ENCODE data around the gene PRR5L. TPM values are rescaled to one million over a fixed set of nuclear protein-coding genes. Genes with fewer than 3 reads are reported as not detected.
A peak's percentile ranks its signal among the peaks of the same experiment; 100 is the strongest.

PRR5L gene
- polyA plus RNA-seq, 3 donors from 2014 or later = 55.6 to 161 (median 82.4) TPM

DNA sequence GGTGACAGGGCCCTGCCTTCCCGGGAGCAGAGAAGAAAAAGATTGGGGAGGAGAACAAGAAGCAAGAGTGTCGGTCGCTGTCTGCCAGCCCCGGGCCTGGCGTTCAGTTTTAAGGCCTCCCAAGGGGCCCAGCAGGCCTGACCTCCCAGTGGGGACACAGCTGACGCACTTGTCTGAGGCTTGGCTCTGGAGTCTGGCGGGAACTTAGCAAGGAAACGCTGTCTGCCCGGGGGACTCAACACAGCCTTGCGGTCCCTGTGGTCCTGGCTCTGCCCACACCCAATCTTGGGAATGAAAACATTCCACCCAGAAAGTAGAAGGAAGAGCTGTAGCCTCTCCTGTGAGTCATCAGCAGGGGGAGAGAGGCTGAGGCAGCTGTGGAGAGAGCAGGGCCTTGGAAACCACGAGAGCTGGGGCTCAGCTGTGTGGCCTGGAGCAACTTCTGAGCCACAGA lies 159.6 kb downstream of the PRR5L start:
- H3K9me3 Mint-ChIP-seq = no peaks in the 10 kb centered on the region
- H3K4me3 Mint-ChIP-seq = no peak overlapping the region
- peak overlapping the region in 5 of 6 donors; percentile 11 to 65 (median 55) for H3K27ac Mint-ChIP-seq
- peaks cover 2 to 8% (median 4%) of the 10 kb centered on the region in 3 donors for H3K27me3 Mint-ChIP-seq (ENCODE audit: low read depth in 3 of 3)
- no peak for DNase-seq
- peaks cover 39 to 70% (median 42%) of the 10 kb centered on the region in 3 donors for H3K36me3 Mint-ChIP-seq
- peaks cover 82 to 94% of the 10 kb centered on the region in 2 donors for H3K4me1 Mint-ChIP-seq

- no peak for DNase-seq
- H3K36me3 Mint-ChIP-seq = peaks cover 39 to 69% (median 42%) of the 10 kb centered on the region in 3 donors
- H3K4me1 Mint-ChIP-seq = peaks cover 82 to 94% of the 10 kb centered on the region in 2 donors
- H3K27me3 Mint-ChIP-seq (ENCODE audit: low read depth in 3 of 3) = peaks cover 3 to 8% (median 4%) of the 10 kb centered on the region in 3 donors
- H3K9me3 Mint-ChIP-seq = no peaks in the 10 kb centered on the region
- no peak overlapping the region for H3K4me3 Mint-ChIP-seq
- peak overlapping the region; percentile 48 to 73 (median 66) for H3K27ac Mint-ChIP-seq
Measured at GRCh38 chr11:36456156-36456555, 160.1 kb downstream of the PRR5L start.

GRCh38 chr11:36458129-36458915 lies 162.2 kb downstream of the PRR5L start:
- H3K9me3 Mint-ChIP-seq = no peaks in the 10 kb centered on the region
- peaks cover 69 to 89% of the 10 kb centered on the region in 2 donors for H3K4me1 Mint-ChIP-seq
- H3K4me3 Mint-ChIP-seq = peak overlapping the region in 3 of 5 donors; percentile 2 to 32 (median 8)
- H3K36me3 Mint-ChIP-seq = peaks cover 28 to 67% (median 32%) of the 10 kb centered on the region in 3 donors
- no peak for DNase-seq
- H3K27ac Mint-ChIP-seq = peak overlapping the region; percentile 73 to 93 (median 84)
- H3K27me3 Mint-ChIP-seq (ENCODE audit: low read depth in 3 of 3) = peaks cover 3 to 10% (median 4%) of the 10 kb centered on the region in 3 donors

GRCh38 chr11:36459046-36459445 lies 163.0 kb downstream of the PRR5L start:
- H3K4me1 Mint-ChIP-seq = peaks cover 68 to 89% of the 10 kb centered on the region in 2 donors
- H3K4me3 Mint-ChIP-seq = peak overlapping the region in 1 of 5 donors; percentile 33
- peaks cover 2 to 13% (median 3%) of the 10 kb centered on the region in 3 donors for H3K27me3 Mint-ChIP-seq (ENCODE audit: low read depth in 3 of 3)
- no peak for DNase-seq
- peak overlapping the region; percentile 73 to 93 (median 85) for H3K27ac Mint-ChIP-seq
- H3K36me3 Mint-ChIP-seq = peaks cover 23 to 65% (median 32%) of the 10 kb centered on the region in 3 donors
- H3K9me3 Mint-ChIP-seq = no peaks in the 10 kb centered on the region

GRCh38 chr11:36460220-36460619 lies 164.1 kb downstream of the PRR5L start:
- Mint-ChIP-seq H3K9me3 (no peaks in the 10 kb centered on the region), H3K27ac (peak overlapping the region; percentile 77 to 93 (median 86)), H3K4me1 (peaks cover 76 to 95% of the 10 kb centered on the region in 2 donors), H3K36me3 (peaks cover 25 to 64% (median 44%) of the 10 kb centered on the region in 3 donors), H3K4me3 (peak overlapping the region; percentile 53 to 78 (median 65)), H3K27me3 (ENCODE audit: low read depth in 3 of 3) (peaks cover 2 to 12% (median 3%) of the 10 kb centered on the region in 3 donors)
- DNase-seq = peak; percentile 43 to 59 (median 47)

- no peaks in the 10 kb centered on the region for H3K9me3 Mint-ChIP-seq
- no peak for DNase-seq
- no peak overlapping the region for H3K4me3 Mint-ChIP-seq
- peaks cover 35 to 64% (median 39%) of the 10 kb centered on the region in 3 donors for H3K36me3 Mint-ChIP-seq
- peaks cover 7 to 17% (median 8%) of the 10 kb centered on the region in 3 donors for H3K27me3 Mint-ChIP-seq (ENCODE audit: low read depth in 3 of 3)
- peak overlapping the region in 3 of 6 donors; percentile 20 to 86 (median 77) for H3K27ac Mint-ChIP-seq
- H3K4me1 Mint-ChIP-seq = peaks cover 81 to 95% of the 10 kb centered on the region in 2 donors
Measured at GRCh38 chr11:36462321-36462720, 166.2 kb downstream of the PRR5L start.

- Mint-ChIP-seq H3K27me3 (ENCODE audit: low read depth in 3 of 3) (peaks cover 8 to 16% (median 8%) of the 10 kb centered on the region in 3 donors), H3K27ac (peak overlapping the region in 5 of 6 donors; percentile 61 to 88 (median 81))
Measured at GRCh38 chr11:36463781-36464180, 167.7 kb downstream of the PRR5L start.

DNA sequence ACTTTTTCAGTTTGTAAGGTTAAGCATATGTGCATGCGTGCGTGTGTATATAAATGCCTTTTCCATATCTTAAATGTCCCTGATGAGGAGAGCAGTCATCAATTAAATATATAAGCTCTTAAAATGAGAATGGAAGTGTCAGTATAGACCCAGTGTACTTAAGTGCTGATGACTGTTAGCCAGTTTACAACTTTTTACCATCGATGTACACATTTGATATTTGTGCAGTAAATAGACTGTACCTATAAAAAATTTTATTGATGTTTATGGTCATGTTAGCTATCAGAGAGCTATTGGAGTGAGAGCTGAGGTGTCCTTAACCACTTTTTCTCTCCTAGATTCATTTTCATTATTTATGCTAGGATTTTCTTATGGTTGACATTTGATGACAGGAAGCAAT lies 168.6 kb downstream of the PRR5L start:
- Mint-ChIP-seq H3K36me3 (peaks cover 27 to 58% (median 30%) of the 10 kb centered on the region in 3 donors), H3K4me3 (no peak overlapping the region), H3K27me3 (ENCODE audit: low read depth in 3 of 3) (peaks cover 8 to 20% (median 8%) of the 10 kb centered on the region in 3 donors), H3K9me3 (peaks cover 0 to 1% (median 0%) of the 10 kb centered on the region in 6 donors), H3K4me1 (peaks cover 76 to 95% of the 10 kb centered on the region in 2 donors), H3K27ac (peak overlapping the region; percentile 32 to 88 (median 81))
- no peak for DNase-seq

More at GRCh38 chr11:36463781-36464180, 167.7 kb downstream of the PRR5L start:
- Mint-ChIP-seq H3K4me1 (peaks cover 76 to 95% of the 10 kb centered on the region in 2 donors), H3K4me3 (no peak overlapping the region), H3K9me3 (no peaks in the 10 kb centered on the region), H3K36me3 (peaks cover 27 to 58% (median 30%) of the 10 kb centered on the region in 3 donors)
- DNase-seq = no peak

DNA sequence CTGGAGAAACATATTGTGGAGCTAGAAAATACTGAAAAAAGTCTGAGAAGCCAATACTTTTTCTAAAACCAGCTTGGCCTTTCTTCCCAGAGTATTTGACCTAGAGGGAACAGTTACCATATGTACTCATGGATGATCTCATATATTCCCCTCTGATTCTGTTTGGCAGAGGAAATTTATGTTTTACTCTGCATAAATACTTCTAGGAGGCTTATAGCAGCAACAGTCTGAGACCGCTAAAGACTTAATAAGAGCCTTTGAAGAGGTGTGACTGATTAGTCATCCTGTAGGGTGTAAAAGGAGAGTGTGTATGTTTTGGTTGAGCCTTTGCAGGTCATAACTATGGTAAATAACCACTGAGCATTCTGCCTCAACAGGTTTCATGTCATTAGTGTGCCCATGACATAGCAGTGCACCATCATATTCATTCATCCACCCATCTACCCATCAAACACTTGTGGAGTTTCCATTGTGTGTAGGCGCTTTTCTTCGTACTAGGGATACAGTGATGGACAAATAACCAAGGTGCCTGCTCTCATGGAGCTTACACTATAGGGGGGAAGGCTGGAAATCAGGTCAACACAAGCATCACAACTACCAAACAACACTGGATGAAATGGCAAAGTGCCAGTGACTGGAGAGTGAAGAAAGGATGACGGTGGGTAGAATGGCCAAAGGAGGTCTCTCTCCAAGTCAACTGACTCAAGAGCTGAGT lies 169.5 kb downstream of the PRR5L start:
- peaks cover 74 to 95% of the 10 kb centered on the region in 2 donors for H3K4me1 Mint-ChIP-seq
- H3K27me3 Mint-ChIP-seq (ENCODE audit: low read depth in 3 of 3) = peaks cover 8 to 20% (median 10%) of the 10 kb centered on the region in 3 donors
- H3K36me3 Mint-ChIP-seq = peaks cover 23 to 55% (median 30%) of the 10 kb centered on the region in 3 donors
- H3K9me3 Mint-ChIP-seq = peaks cover 0 to 1% (median 0%) of the 10 kb centered on the region in 6 donors
- no peak overlapping the region for H3K4me3 Mint-ChIP-seq
- DNase-seq = no peak
- peak overlapping the region; percentile 32 to 88 (median 81) for H3K27ac Mint-ChIP-seq

DNA sequence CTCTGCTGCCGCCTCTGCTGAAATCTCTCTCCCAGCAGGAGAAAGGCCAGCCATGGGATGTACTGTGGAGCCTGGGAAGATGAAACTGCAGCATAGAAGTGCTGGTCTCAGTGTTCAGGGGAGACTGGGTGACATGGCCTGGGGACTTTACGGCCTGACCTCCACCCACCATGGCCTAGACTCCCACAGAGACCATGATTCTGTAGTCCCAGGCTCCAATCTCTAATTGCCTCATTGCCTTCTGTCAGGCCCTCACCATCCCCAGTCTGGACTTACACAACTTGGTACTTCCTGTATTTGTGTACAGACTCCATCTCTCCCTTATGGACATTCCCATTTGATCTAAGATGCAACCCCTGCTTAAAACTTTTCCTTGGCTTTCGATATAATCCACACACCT lies 170.9 kb downstream of the PRR5L start:
- Mint-ChIP-seq H3K27ac (peak overlapping the region; percentile 56 to 89 (median 82)), H3K27me3 (ENCODE audit: low read depth in 3 of 3) (peaks cover 7 to 17% (median 13%) of the 10 kb centered on the region in 3 donors), H3K36me3 (peaks cover 23 to 48% (median 30%) of the 10 kb centered on the region in 3 donors), H3K4me1 (peaks cover 67 to 89% of the 10 kb centered on the region in 2 donors), H3K4me3 (no peak overlapping the region), H3K9me3 (peaks cover 0 to 1% (median 0%) of the 10 kb centered on the region in 6 donors)
- DNase-seq = no peak

DNA sequence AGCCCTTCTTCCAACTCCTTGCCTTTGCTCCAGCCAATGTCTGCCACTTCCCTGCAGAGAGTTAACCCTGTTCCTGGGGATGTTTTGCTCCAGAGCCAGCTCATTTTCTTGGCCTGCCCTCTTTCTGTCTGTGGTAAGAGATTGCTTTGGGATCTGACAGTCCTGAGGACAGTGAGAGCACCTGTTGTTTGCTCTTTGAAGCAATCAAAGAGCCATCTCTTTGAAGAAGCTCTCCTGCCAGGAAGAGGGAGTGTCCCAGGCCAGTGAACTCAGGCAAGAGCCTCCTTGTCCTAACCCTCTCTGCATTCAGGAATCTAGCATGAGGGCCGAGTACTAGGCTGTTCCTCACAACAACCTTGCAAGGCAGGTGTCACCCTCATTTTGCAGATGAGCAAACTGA lies 171.8 kb downstream of the PRR5L start:
- H3K27ac Mint-ChIP-seq = peak overlapping the region in 5 of 6 donors; percentile 56 to 82 (median 70)
- no peak for DNase-seq
- H3K27me3 Mint-ChIP-seq (ENCODE audit: low read depth in 3 of 3) = peaks cover 7 to 16% (median 13%) of the 10 kb centered on the region in 3 donors
- H3K4me3 Mint-ChIP-seq = no peak overlapping the region
- H3K4me1 Mint-ChIP-seq = peaks cover 64 to 95% of the 10 kb centered on the region in 2 donors
- H3K36me3 Mint-ChIP-seq = peaks cover 20 to 41% (median 27%) of the 10 kb centered on the region in 3 donors
- peaks cover 0 to 1% (median 0%) of the 10 kb centered on the region in 6 donors for H3K9me3 Mint-ChIP-seq

DNA sequence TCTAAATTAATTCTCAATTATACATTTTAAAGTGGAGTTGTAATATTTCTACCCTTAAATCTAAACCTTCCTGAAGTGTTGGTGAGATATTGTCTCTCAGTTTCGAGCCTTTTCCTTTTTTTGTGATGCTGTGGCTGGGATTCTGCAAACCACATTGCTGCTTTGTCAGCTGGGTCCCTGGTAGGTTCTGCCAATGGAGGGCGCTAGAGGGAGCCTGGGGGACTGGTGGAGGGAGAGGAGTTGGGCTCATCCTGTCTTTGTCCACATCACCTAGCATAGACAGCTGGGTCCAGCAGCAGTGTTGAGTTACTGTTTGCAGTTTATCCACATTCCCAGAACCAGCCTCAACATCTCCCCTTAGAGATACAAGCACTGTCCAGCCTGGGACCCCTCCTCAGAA lies 173.0 kb downstream of the PRR5L start:
- peak overlapping the region; percentile 50 to 88 (median 82) for H3K27ac Mint-ChIP-seq
- peaks cover 7 to 13% (median 11%) of the 10 kb centered on the region in 3 donors for H3K27me3 Mint-ChIP-seq (ENCODE audit: low read depth in 3 of 3)
- peak; percentile 28 to 48 (median 46) for DNase-seq
- H3K4me1 Mint-ChIP-seq = peaks cover 57 to 93% of the 10 kb centered on the region in 2 donors
- peaks cover 17 to 35% (median 18%) of the 10 kb centered on the region in 3 donors for H3K36me3 Mint-ChIP-seq
- H3K4me3 Mint-ChIP-seq = no peak overlapping the region
- H3K9me3 Mint-ChIP-seq = peaks cover 0 to 1% (median 0%) of the 10 kb centered on the region in 6 donors

Data from immature natural killer cell (primary cell).